ENCODE results near the gene DEPP1. TPM values are rescaled to one million over a fixed set of nuclear protein-coding genes. Genes with fewer than 3 reads are reported as not detected.

Gene DEPP1
- polyA plus RNA-seq, 4 donors, result 4.0 to 39.4 (median 6.0) TPM

DNA sequence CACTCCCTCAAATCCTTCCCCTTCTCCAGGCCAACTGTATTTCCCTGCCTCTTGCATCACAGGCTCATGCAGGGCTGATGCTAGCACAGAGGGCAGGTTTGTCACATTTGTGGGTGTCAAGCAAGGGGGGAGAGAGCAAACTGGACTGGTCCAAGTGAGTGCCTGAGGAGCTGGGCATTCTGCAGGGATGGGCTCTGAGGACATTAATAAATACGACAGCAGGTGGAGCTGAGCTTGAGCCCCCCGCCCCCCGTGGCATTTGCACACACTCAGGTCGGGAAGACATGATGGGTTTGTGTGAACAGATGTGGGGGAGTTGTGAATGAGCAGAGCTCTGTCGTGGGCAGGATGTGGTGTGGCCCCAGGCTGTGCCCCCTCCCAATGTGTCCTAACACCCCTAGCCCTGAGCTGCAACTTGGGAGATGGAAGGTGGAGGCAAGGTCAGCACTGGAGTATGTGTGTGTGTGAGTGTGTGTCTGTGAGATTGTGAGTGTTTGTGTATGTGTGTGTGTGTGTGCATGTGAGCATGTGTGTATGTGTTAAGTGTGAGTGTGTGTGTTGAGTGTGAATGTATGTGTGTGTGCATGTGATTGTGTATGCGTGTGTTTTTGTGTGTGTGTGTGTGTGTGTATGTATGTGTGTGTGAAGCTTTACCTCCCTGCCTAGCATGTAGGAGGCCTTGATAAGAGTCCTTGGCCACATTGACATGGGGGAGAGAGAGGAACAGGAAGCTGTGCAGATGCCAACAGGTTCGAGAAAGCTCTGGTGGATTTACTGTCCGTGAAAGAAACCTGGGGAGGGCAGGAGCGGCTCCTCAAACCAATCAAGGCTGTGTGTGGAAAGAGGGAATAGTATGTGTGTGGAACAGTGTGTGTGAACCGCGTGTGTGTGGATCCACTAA lies 9.9 kb downstream of the DEPP1 start:
- H3K36me3 ChIP-seq (ENCODE audit: control insufficient read depth in 3 of 3, insufficient read depth in 2 of 3, low read depth in 1 of 3, low read length in 3 of 3), result peaks cover 0 to 40% (median 5%) of the 10 kb centered on the region in 3 donors
- 70 to 82% (median 73%) methylated on average over 11 of the region's 11 CpGs for WGBS, 3 donors
- DNase-seq, result no peak
- no peaks in the 10 kb centered on the region for H3K9me3 ChIP-seq (ENCODE audit: control insufficient read depth in 2 of 2, insufficient read depth in 1 of 2, low read depth in 1 of 2, low read length in 1 of 2)
- no peak for FAIRE-seq
- peaks cover 6 to 45% (median 14%) of the 10 kb centered on the region in 3 donors for H3K4me1 ChIP-seq (ENCODE audit: control insufficient read depth in 3 of 3, insufficient read depth in 2 of 3, low read depth in 1 of 3, low read length in 2 of 3)
- H3K27ac ChIP-seq (ENCODE audit: low read depth in 1 of 3, low read length in 2 of 3), result no peak overlapping the region
- H3K4me3 ChIP-seq (ENCODE audit: low read depth in 1 of 3, low read length in 3 of 3), result no peak overlapping the region
- H3K27me3 ChIP-seq (ENCODE audit: control insufficient read depth in 3 of 3, insufficient read depth in 3 of 3, low read length in 3 of 3), result no peaks in the 10 kb centered on the region

DNA sequence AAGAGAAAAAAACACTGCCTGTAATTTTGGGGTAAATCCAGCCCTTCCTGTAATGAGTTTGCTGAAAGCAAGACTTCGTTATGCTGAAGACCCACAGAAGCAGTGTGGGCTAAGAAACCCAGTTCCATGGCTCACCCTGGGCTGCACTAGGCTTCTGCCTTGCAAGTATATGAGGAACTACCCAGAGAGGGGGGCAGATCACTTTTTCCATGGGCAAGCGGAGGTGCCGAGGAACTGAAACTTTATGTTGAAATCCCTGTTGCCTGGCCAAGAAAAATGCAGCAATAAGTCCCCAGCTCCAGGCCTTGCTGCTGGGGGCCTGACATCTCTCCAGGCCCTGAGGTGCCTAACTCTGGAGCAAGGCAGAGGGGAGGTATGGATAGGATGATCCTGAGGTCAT lies 10.5 kb downstream of the DEPP1 start:
- WGBS, 3 donors, result 40 to 71% (median 60%) methylated on average over 3 of the region's 3 CpGs
- Histone ChIP-seq H3K36me3 (ENCODE audit: control insufficient read depth in 3 of 3, insufficient read depth in 2 of 3, low read depth in 1 of 3, low read length in 3 of 3) (peaks cover 0 to 38% (median 5%) of the 10 kb centered on the region in 3 donors), H3K4me1 (ENCODE audit: control insufficient read depth in 3 of 3, insufficient read depth in 2 of 3, low read depth in 1 of 3, low read length in 2 of 3) (peaks cover 2 to 45% (median 14%) of the 10 kb centered on the region in 3 donors), H3K27me3 (ENCODE audit: control insufficient read depth in 3 of 3, insufficient read depth in 3 of 3, low read length in 3 of 3) (no peaks in the 10 kb centered on the region), H3K9me3 (ENCODE audit: control insufficient read depth in 2 of 2, insufficient read depth in 1 of 2, low read depth in 1 of 2, low read length in 1 of 2) (no peaks in the 10 kb centered on the region), H3K27ac (ENCODE audit: low read depth in 1 of 3, low read length in 2 of 3) (peak overlapping the region in 1 of 3 donors; percentile 21), H3K4me3 (ENCODE audit: low read depth in 1 of 3, low read length in 3 of 3) (no peak overlapping the region)
- FAIRE-seq (no peak), DNase-seq (no peak)

DNA sequence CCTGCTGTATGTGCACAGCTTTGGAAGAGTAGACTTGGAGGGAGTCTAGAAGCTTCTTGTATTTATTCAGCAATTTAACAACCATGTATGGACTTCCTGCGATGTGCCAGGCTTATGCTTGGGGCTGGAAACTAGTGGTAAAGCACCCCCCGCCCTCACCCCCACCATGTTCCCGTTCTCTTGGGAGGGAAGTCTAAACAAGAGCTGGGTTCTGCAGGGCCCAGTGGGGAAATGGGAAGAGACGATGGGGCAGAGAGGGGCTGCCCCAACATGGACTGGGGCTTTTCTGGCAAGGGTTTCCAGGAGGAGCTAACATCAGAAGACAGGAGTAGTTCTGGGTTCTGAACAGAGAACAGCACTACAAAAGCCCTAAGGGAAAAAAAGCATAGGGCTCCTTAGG lies 11.0 kb downstream of the DEPP1 start:
- no peak overlapping the region for H3K4me3 ChIP-seq (ENCODE audit: low read depth in 1 of 3, low read length in 3 of 3)
- no peaks in the 10 kb centered on the region for H3K9me3 ChIP-seq (ENCODE audit: control insufficient read depth in 2 of 2, insufficient read depth in 1 of 2, low read depth in 1 of 2, low read length in 1 of 2)
- no peaks in the 10 kb centered on the region for H3K27me3 ChIP-seq (ENCODE audit: control insufficient read depth in 3 of 3, insufficient read depth in 3 of 3, low read length in 3 of 3)
- DNase-seq (no peak), FAIRE-seq (no peak)
- H3K27ac ChIP-seq (ENCODE audit: low read depth in 1 of 3, low read length in 2 of 3), result peak overlapping the region in 1 of 3 donors; percentile 21
- H3K4me1 ChIP-seq (ENCODE audit: control insufficient read depth in 3 of 3, insufficient read depth in 2 of 3, low read depth in 1 of 3, low read length in 2 of 3), result peaks cover 2 to 48% (median 14%) of the 10 kb centered on the region in 3 donors
- H3K36me3 ChIP-seq (ENCODE audit: control insufficient read depth in 3 of 3, insufficient read depth in 2 of 3, low read depth in 1 of 3, low read length in 3 of 3), result peaks cover 0 to 36% (median 5%) of the 10 kb centered on the region in 3 donors
- 65 to 88% (median 81%) methylated on average over 4 of the region's 4 CpGs for WGBS, 3 donors

- no peak for FAIRE-seq
- WGBS, 3 donors, result 85 to 93% (median 92%) methylated on average over 8 of the region's 8 CpGs
- Histone ChIP-seq H3K4me3 (ENCODE audit: low read depth in 1 of 3, low read length in 3 of 3) (no peak overlapping the region), H3K27ac (ENCODE audit: low read depth in 1 of 3, low read length in 2 of 3) (no peak overlapping the region), H3K4me1 (ENCODE audit: control insufficient read depth in 3 of 3, insufficient read depth in 2 of 3, low read depth in 1 of 3, low read length in 2 of 3) (peaks cover 2 to 49% (median 14%) of the 10 kb centered on the region in 3 donors), H3K27me3 (ENCODE audit: control insufficient read depth in 3 of 3, insufficient read depth in 3 of 3, low read length in 3 of 3) (no peaks in the 10 kb centered on the region), H3K36me3 (ENCODE audit: control insufficient read depth in 3 of 3, insufficient read depth in 2 of 3, low read depth in 1 of 3, low read length in 3 of 3) (peaks cover 0 to 31% (median 5%) of the 10 kb centered on the region in 3 donors), H3K9me3 (ENCODE audit: control insufficient read depth in 2 of 2, insufficient read depth in 1 of 2, low read depth in 1 of 2, low read length in 1 of 2) (no peaks in the 10 kb centered on the region)
- DNase-seq, result no peak
These were observed 11.6 kb downstream of the DEPP1 start for GRCh38 chr10:44966816-44967509.

- WGBS, 3 donors, result 59 to 61% (median 59%) methylated on average over 8 of the region's 8 CpGs
- Histone ChIP-seq H3K9me3 (ENCODE audit: control insufficient read depth in 2 of 2, insufficient read depth in 1 of 2, low read depth in 1 of 2, low read length in 1 of 2) (no peaks in the 10 kb centered on the region), H3K4me3 (ENCODE audit: low read depth in 1 of 3, low read length in 3 of 3) (no peak overlapping the region), H3K36me3 (ENCODE audit: control insufficient read depth in 3 of 3, insufficient read depth in 2 of 3, low read depth in 1 of 3, low read length in 3 of 3) (peaks cover 0 to 24% (median 2%) of the 10 kb centered on the region in 3 donors), H3K27me3 (ENCODE audit: control insufficient read depth in 3 of 3, insufficient read depth in 3 of 3, low read length in 3 of 3) (no peaks in the 10 kb centered on the region), H3K27ac (ENCODE audit: low read depth in 1 of 3, low read length in 2 of 3) (peak overlapping the region in 2 of 3 donors; percentile 15 to 24), H3K4me1 (ENCODE audit: control insufficient read depth in 3 of 3, insufficient read depth in 2 of 3, low read depth in 1 of 3, low read length in 2 of 3) (peaks cover 2 to 56% (median 14%) of the 10 kb centered on the region in 3 donors)
- peak; percentile 72 to 78 for DNase-seq
- FAIRE-seq, result no peak
These were observed 12.3 kb downstream of the DEPP1 start for GRCh38 chr10:44966129-44966815.

GRCh38 chr10:44965651-44966097 lies 12.9 kb downstream of the DEPP1 start:
- DNase-seq (no peak), FAIRE-seq (no peak)
- Histone ChIP-seq H3K9me3 (ENCODE audit: control insufficient read depth in 2 of 2, insufficient read depth in 1 of 2, low read depth in 1 of 2, low read length in 1 of 2) (no peaks in the 10 kb centered on the region), H3K4me3 (ENCODE audit: low read depth in 1 of 3, low read length in 3 of 3) (no peak overlapping the region), H3K36me3 (ENCODE audit: control insufficient read depth in 3 of 3, insufficient read depth in 2 of 3, low read depth in 1 of 3, low read length in 3 of 3) (peaks cover 0 to 18% (median 0%) of the 10 kb centered on the region in 3 donors), H3K27me3 (ENCODE audit: control insufficient read depth in 3 of 3, insufficient read depth in 3 of 3, low read length in 3 of 3) (no peaks in the 10 kb centered on the region), H3K27ac (ENCODE audit: low read depth in 1 of 3, low read length in 2 of 3) (peak overlapping the region in 1 of 3 donors; percentile 24), H3K4me1 (ENCODE audit: control insufficient read depth in 3 of 3, insufficient read depth in 2 of 3, low read depth in 1 of 3, low read length in 2 of 3) (peaks cover 2 to 61% (median 14%) of the 10 kb centered on the region in 3 donors)
- 77 to 81% (median 79%) methylated on average over 5 to 6 of the region's 6 CpGs for WGBS, 3 donors

DNA sequence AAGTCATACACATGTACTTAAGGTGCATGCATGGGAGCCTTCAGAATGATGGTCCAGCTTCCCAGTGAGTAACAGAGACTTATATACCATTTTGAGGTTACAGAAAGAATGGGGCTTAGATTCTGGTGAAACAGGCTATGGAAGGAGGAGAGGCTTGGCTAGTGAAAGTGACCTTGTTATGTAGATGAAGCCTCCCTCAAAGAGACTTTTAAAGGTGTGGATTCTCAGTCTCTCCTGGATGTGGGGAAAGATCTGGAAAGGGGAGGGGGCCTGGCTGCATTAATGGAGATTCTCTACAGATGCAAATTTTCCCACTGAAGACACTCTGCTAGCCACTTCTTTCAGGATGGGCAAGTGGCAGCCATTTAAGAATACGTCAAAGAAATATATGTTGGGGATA lies 13.5 kb downstream of the DEPP1 start:
- Histone ChIP-seq H3K9me3 (ENCODE audit: control insufficient read depth in 2 of 2, insufficient read depth in 1 of 2, low read depth in 1 of 2, low read length in 1 of 2) (no peaks in the 10 kb centered on the region), H3K4me3 (ENCODE audit: low read depth in 1 of 3, low read length in 3 of 3) (no peak overlapping the region), H3K27ac (ENCODE audit: low read depth in 1 of 3, low read length in 2 of 3) (no peak overlapping the region), H3K36me3 (ENCODE audit: control insufficient read depth in 3 of 3, insufficient read depth in 2 of 3, low read depth in 1 of 3, low read length in 3 of 3) (peaks cover 0 to 12% (median 0%) of the 10 kb centered on the region in 3 donors), H3K27me3 (ENCODE audit: control insufficient read depth in 3 of 3, insufficient read depth in 3 of 3, low read length in 3 of 3) (no peaks in the 10 kb centered on the region), H3K4me1 (ENCODE audit: control insufficient read depth in 3 of 3, insufficient read depth in 2 of 3, low read depth in 1 of 3, low read length in 2 of 3) (peaks cover 4 to 67% (median 14%) of the 10 kb centered on the region in 3 donors)
- FAIRE-seq (no peak), DNase-seq (no peak)
- WGBS, 3 donors, result 88 to 100% (median 98%) methylated on average over 1 of the region's 1 CpG
